ENCODE measurements around the gene OLIG2.

OLIG2 gene

GRCh38 chr21:33033961-33034413, 8.3 kb downstream of the OLIG2 start:
- DNase-seq, result no peak

DNA sequence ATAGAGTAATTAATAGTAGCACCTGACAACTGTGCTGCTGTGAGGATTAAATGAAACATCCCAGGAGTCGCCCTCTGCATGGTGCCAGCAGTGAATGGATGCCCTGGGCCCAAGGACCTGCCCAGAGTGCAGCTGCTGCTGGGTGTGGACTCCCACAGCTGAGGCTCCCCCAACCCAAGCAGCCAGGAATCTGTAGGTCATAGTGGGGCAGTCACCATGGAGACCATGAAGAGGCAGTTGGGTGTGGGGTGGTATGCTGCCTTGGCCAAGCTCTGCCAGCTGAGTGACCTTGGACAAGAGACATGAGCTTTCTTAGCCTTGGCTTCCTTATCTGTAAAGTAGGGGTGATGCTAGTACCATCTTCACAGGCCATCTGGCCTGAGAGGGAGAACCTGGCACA, 9.4 kb downstream of the OLIG2 start:
- no peak for DNase-seq

GRCh38 chr21:33036430-33037162, 10.9 kb downstream of the OLIG2 start:
- peak; percentile 15 for DNase-seq

- DNase-seq, result no peak
Measured at GRCh38 chr21:33037501-33037900, 11.8 kb downstream of the OLIG2 start.

DNA sequence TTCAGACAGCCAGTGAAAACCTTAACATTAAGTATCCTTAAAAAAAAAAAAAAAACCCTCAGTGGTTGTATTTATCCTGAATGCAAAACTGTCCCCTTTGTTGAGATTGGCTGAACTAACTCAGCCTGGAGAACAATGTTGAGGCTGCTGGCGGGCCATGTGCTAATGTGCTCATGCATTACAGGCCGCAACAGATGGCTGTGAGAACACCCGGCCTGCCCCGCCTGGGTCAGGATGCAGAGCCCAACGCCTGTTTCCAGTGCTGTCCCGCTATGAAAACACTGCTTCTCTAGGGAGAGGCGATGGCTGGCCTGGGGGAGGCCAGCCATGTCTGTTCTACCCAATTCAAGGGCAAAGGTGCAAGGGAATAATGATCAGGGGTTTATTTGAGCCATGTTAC, 13.8 kb downstream of the OLIG2 start:
- peak; percentile 71 for DNase-seq

- DNase-seq, result no peak
Measured at GRCh38 chr21:33040215-33040614, 14.5 kb downstream of the OLIG2 start.

- DNase-seq, result no peak
Measured at GRCh38 chr21:33041981-33042380, 16.2 kb downstream of the OLIG2 start.

DNA sequence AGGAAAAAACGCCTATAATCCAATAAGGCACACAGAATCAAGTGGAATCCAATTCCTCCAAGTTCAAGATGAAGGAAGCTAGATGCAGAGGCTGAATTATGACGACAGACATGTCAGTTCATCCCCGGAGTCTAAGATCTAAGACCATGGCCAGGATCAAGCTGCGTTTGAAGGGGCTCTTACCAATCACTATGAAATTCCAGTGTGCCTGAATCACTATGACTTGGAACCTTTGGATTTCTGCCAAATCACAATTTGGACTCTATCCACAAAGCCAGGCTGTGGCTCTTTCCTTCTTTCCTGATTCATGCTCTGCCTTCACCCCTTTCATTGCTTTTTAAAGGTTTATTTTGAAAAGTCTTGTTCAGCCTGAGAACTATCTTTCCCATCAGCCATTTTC, 17.1 kb downstream of the OLIG2 start:
- DNase-seq, result no peak

GRCh38 chr21:33046455-33046854, 20.7 kb downstream of the OLIG2 start:
- DNase-seq, result no peak

DNA sequence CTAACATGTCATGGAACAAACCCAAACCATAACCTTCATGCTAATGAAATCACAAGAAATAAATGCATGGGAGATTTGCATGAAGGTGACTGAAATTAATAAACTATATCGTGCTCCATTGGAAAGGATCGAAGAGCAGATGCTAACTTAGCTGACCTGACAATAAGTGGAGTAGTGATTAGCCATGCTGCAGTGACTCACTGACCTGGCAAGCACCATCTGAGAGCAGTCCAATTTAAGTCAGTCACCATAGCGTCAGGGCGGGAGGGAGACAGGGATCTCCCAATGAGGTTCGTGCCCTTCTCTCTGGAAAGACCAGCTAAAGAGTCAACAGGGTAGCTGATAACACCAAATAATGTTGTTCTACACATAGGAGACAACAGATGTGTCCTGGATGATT, 21.5 kb downstream of the OLIG2 start:
- no peak for DNase-seq

GRCh38 chr21:33051925-33052324, 26.2 kb downstream of the OLIG2 start:
- no peak for DNase-seq

DNA sequence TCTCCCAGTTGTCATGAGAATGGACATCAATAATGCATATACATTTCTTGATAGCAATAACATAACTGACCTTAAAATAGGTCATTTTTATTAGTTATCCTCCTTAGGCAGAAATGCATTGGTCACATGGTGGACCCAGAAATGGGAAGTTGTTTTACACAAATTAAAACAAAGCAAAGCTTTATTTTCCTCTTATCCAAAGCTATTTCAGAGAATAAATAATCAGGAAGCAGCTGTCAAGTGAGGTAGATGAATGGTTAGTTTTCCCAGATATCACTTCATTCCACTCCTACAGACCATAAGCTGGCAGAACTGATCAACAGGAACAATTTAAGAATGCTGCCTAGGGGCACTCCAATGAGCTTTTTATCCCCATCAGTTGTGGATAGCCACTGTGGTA, 28.2 kb downstream of the OLIG2 start:
- DNase-seq, result no peak

GRCh38 chr21:33055991-33056390, 30.3 kb downstream of the OLIG2 start:
- DNase-seq, result no peak

DNA sequence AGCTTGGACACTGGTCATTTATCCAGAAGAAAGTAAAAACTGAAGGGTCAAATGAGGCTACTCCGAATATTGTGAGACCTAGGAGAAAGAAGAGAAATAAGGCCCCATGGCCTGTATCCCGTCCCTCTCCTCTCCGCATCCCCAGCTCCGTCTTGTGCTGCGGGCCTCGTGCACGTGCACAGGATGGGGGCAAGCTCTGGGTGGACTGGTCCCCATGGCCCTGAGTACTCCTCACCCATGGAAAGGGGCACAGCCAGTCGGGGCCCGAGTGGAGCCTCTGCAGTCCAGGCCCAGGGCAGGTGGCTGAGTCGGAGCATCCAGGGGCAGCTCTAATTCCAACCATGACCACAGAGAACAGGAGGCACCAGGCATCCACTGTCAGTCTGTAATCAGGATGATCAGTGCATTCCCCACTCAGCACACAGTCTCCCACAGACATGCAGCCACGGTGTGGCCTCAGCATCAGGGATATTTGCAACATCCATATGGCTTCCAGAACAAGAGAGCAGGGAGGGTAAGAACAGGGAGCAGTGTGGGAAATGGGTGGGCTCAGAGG, 31.7 kb downstream of the OLIG2 start:
- no peak for DNase-seq

DNA sequence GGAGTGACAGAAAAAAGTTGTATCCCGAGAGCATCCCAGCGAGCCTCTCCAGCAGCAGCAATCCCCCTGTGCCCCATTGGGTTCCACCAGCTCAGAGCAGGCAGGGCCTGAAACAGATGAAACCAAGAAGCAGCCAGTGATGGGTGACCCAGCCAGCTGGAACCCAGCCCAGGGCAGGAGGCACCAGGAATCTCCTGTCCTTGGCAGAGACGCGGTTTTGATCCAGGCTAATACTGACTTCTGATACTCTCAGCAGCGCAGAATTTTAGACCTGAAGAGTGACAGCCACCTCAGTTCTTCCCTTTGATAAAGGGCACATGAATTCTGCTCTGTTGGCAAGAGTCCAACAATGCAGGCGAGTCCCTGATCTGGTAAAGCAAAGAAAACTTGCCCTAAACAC, 32.8 kb downstream of the OLIG2 start:
- no peak for DNase-seq

GRCh38 chr21:33058957-33059356, 33.2 kb downstream of the OLIG2 start:
- DNase-seq, result no peak

- DNase-seq, result no peak
Measured at GRCh38 chr21:33059380-33059841, 33.7 kb downstream of the OLIG2 start.

GRCh38 chr21:33061233-33061632, 35.5 kb downstream of the OLIG2 start:
- no peak for DNase-seq

- DNase-seq, result no peak
Measured at GRCh38 chr21:33063375-33063883, 37.7 kb downstream of the OLIG2 start.

DNA sequence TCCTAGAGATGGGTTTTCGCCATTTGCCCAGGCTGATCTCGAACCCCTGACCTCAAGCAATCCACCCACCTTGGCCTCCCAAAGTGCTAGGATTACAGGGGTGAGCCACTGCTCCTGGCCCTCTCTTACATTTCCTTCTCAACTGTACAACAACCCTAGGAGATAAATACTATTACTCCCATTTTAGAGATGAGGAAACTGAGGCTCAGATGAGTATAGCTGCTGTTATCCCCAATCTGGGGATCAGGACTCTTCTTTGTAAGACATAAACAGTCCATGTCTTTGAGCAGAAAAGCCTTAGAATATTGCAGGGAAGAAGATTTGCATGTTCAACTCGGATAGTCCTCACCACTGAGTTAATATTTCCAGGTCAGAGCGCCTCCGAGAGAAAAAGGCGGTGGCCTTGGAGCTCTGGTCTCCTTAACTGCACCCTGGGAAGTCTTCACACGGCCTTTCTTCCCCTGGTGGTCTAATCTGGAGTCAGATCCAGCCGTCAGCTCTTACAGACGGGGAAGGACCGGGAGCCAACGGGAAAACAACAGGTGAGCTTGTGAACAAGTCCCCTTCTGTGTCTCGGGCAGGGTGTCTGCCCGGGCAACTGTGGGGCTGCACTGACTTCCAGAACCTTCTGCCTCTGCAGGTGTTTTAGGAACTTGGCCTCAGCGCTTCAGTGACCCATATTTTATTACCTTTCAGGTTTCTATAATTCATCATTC, 38.3 kb downstream of the OLIG2 start:
- no peak for DNase-seq

DNA sequence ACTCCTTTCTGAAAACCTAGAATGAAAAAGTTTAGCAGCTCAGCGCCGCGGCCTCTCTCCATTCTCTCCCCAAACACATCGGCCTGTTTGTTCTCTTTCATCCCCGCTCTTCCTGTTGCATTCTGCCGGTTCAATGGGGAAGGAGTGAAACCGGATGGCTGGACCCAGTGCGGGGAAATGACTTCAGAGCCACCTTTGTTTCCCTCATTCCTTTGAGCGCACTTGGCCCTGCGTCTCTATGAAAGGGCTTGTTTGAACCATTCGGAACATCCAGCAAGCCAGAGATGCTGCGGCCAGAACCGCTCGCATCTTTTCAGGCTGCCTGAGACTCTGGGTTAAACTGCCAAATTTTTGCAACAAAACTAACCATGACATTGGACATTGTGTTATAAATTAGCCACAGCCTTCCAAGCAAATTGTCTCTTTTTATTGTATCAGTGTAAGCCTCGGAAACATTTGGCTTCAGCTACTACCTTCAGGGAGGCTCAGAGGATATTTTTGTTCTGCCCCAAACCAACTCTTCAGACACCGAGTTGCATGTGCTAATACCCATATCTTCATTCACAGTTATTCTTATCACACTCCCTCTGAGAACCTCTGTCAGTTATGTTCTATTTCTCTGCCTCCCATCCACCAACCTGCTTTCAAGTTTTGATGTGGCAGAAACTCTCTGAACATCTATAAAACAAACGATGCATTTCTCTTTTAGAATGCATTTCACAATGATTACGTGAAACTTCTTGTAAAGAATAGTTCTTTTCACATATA, 39.1 kb downstream of the OLIG2 start:
- no peak for DNase-seq

GRCh38 chr21:33067043-33067442, 41.3 kb downstream of the OLIG2 start:
- no peak for DNase-seq

- no peak for DNase-seq
Measured at GRCh38 chr21:33067457-33067856, 41.7 kb downstream of the OLIG2 start.

All from eye (tissue), 1 donor.